Right lobe of liver (tissue), 4 donors: ENCODE measurements around the gene PRKAG2.

Experiments
- CTCF ChIP-seq, 4 donors: fragments of 200-600 bp in 3 of 4; fragments of 450-650 bp in 1 of 4; IDR thresholded peaks; one replicate each; pipeline versions ENCODE4 v1.5.1 to v1.8.0; 2016 to 2022; ENCODE audit warnings: antibody characterized with exemption in 4 of 4, mild to moderate bottlenecking in 2 of 4
- POLR2A ChIP-seq: fragments of 450-650 bp; IDR thresholded peaks from one replicate; pipeline ENCODE4 v1.6.1; 2017; ENCODE audit warnings: antibody characterized with exemption, mild to moderate bottlenecking
- donor health status: DM: no; HTN: no; CAD: no.
- donor health status: DM: no; HTN: no; CAD: no.
- donor health status: DM: no; HTN: yes; CAD: no.

- TF ChIP-seq POLR2A (no peak), CTCF (IDR thresholded peaks at IDR 0.05) (no peak)
These were observed 275.2 kb downstream of the PRKAG2 start for GRCh38 chr7:151601521-151602305.
